IMR-90 (cell line): Measurements from ENCODE around the gene PHLPP2. TPM values are rescaled to one million over a fixed set of nuclear protein-coding genes. Genes with fewer than 3 reads are reported as not detected.
A peak's percentile ranks its signal among the peaks of the same experiment; 100 is the strongest.

Source experiments
- ATAC-seq: fragments of 200-7000 bp; cut with Tn5 transposase; 2 replicates; pipeline ENCODE4 v1.9.1; 2020; ENCODE audit warnings: low read depth, mild to moderate bottlenecking, moderate library complexity
- BruUV-seq: library from RNA; stranded (reverse); fragments of 400-500 nt; replicated peaks from 2 replicates; lab custom pipeline; 2021; lab: Mats Ljungman, UMichigan
- CTCF ChIA-PET: fragments of 300-600 bp; formaldehyde crosslinking; extraction: SDS; loops from one replicate; lab custom pipeline; 2021; ENCODE audit warnings: antibody characterized with exemption; lab: Yijun Ruan, JAX
- POLR2A ChIA-PET: fragments of 300-600 bp; sonication (Branson Sonifier 250); formaldehyde crosslinking; loops from one replicate; lab custom pipeline; 2022; ENCODE audit warnings: antibody characterized with exemption; ENCODE audit not compliant: unreplicated experiment; lab: Charles Lee
- DNase-seq: peaks from one replicate; pipeline ENCODE4 v3.0.0; 2013
- H2AFZ ChIP-seq: replicated peaks from 2 replicates; pipeline ENCODE3; 2013; ENCODE audit warnings: low read length, mild to moderate bottlenecking; ENCODE audit not compliant: poor library complexity
- H2AK5ac ChIP-seq: 2 replicates; pipeline ENCODE4 v1.6.1; 2013; ENCODE audit warnings: low read depth, low read length, inconsistent platforms
- H2AK9ac ChIP-seq: replicated peaks from 2 replicates; pipeline ENCODE3; 2013; ENCODE audit warnings: mild to moderate bottlenecking, low read depth, low read length, moderate library complexity; ENCODE audit not compliant: poor library complexity
- H2BK120ac ChIP-seq: 2 replicates; pipeline ENCODE4 v1.6.1; 2013; ENCODE audit warnings: low read depth, low read length, inconsistent platforms
- H2BK15ac ChIP-seq: 3 replicates; pipeline ENCODE4 v1.6.1; 2013; ENCODE audit warnings: low read depth, low read length, inconsistent platforms
- H2BK20ac ChIP-seq: 2 replicates; pipeline ENCODE4 v1.6.1; 2013; ENCODE audit warnings: low read depth, mild to moderate bottlenecking, inconsistent platforms, low read length, moderate library complexity
- H2BK5ac ChIP-seq: 2 replicates; pipeline ENCODE4 v1.6.1; 2013; ENCODE audit warnings: mild to moderate bottlenecking, low read depth, low read length, inconsistent platforms; ENCODE audit not compliant: poor library complexity, severe bottlenecking
- H3K14ac ChIP-seq: replicated peaks from 2 replicates; pipeline ENCODE4 v1.6.1; 2013; ENCODE audit warnings: low read depth, low read length, inconsistent platforms
- H3K18ac ChIP-seq: 2 replicates; pipeline ENCODE4 v1.6.1; 2013; ENCODE audit warnings: low read depth, low read length, control low read depth
- H3K23ac ChIP-seq: 2 replicates; pipeline ENCODE4 v1.6.1; 2013; ENCODE audit warnings: low read depth, low read length, inconsistent platforms
- H3K27ac ChIP-seq: 2 replicates; pipeline ENCODE4 v1.5.1; 2013; ENCODE audit warnings: mild to moderate bottlenecking, control low read depth, low read length; ENCODE audit not compliant: insufficient read depth
- H3K27me3 ChIP-seq: 2 replicates; pipeline ENCODE4 v1.6.1; 2013; ENCODE audit warnings: low read length; ENCODE audit not compliant: control insufficient read depth, insufficient read depth
- H3K36me3 ChIP-seq: 2 replicates; pipeline ENCODE4 v1.6.1; 2013; ENCODE audit warnings: low read length, mixed read lengths; ENCODE audit not compliant: control insufficient read depth, insufficient read depth
- H3K4ac ChIP-seq: 2 replicates; pipeline ENCODE4 v1.6.1; 2013; ENCODE audit warnings: low read depth, low read length, inconsistent platforms
- H3K4me1 ChIP-seq: 2 replicates; pipeline ENCODE4 v1.6.1; 2013; ENCODE audit warnings: low read length, mixed read lengths; ENCODE audit not compliant: control insufficient read depth, insufficient read depth
- H3K4me2 ChIP-seq: 2 replicates; pipeline ENCODE4 v1.6.1; 2013; ENCODE audit warnings: low read depth, mild to moderate bottlenecking, control low read depth, low read length, moderate library complexity
- H3K4me3 ChIP-seq: 2 replicates; pipeline ENCODE4 v1.5.1; 2013; ENCODE audit warnings: low read depth, mild to moderate bottlenecking, control low read depth, low read length, moderate library complexity; ENCODE audit not compliant: insufficient read depth
- H3K56ac ChIP-seq: 2 replicates; pipeline ENCODE4 v1.6.1; 2013; ENCODE audit warnings: low read length, inconsistent platforms; ENCODE audit not compliant: insufficient read depth; ENCODE audit errors: extremely low read depth
- H3K79me1 ChIP-seq, 2 experiments: 2 replicates each; pipeline ENCODE4 v1.6.1; 2013; ENCODE audit warnings: low read length in 2 of 2, inconsistent platforms in 1 of 2, low read depth in 1 of 2
- H3K9ac ChIP-seq: 2 replicates; pipeline ENCODE4 v1.6.1; 2013; ENCODE audit warnings: low read depth, low read length, control low read depth
- H3K9me1 ChIP-seq: 2 replicates; pipeline ENCODE4 v1.6.1; 2013; ENCODE audit warnings: low read length, inconsistent platforms; ENCODE audit not compliant: insufficient read depth
- H3K9me3 ChIP-seq: 2 replicates; pipeline ENCODE4 v1.6.1; 2013; ENCODE audit warnings: low read length; ENCODE audit not compliant: control insufficient read depth, insufficient read depth
- H4K20me1 ChIP-seq: 2 replicates; pipeline ENCODE4 v1.6.1; 2013; ENCODE audit warnings: low read length, inconsistent platforms; ENCODE audit not compliant: insufficient read depth
- H4K5ac ChIP-seq: 2 replicates; pipeline ENCODE4 v1.6.1; 2013; ENCODE audit warnings: mild to moderate bottlenecking, low read depth, low read length, control low read depth
- H4K8ac ChIP-seq, 2 experiments: 2 replicates each; pipeline ENCODE4 v1.6.1; 2013; ENCODE audit warnings: low read depth in 2 of 2, low read length in 2 of 2, control low read depth in 1 of 2, inconsistent platforms in 1 of 2
- H4K91ac ChIP-seq: 2 replicates; pipeline ENCODE4 v1.6.1; 2013; ENCODE audit warnings: low read depth, low read length, inconsistent platforms; ENCODE audit not compliant: insufficient read depth
- BHLHE40 ChIP-seq: fragments of 150-350 bp; IDR thresholded peaks from 2 replicates; pipeline ENCODE4 v1.6.1; 2016; ENCODE audit warnings: mild to moderate bottlenecking, low read depth, low read length
- CEBPB ChIP-seq: IDR thresholded peaks from 2 replicates; pipeline ENCODE4 v1.6.1; 2012; ENCODE audit warnings: low read depth, low read length, improper control_type of control experiment
- MAZ ChIP-seq: IDR thresholded peaks from 2 replicates; pipeline ENCODE4 v1.6.1; 2012; ENCODE audit warnings: low read depth, mild to moderate bottlenecking, low read length, improper control_type of control experiment, moderate library complexity, borderline replicate concordance
- RAD21 ChIP-seq: IDR thresholded peaks from 2 replicates; pipeline ENCODE4 v1.6.1; 2012; ENCODE audit warnings: low read length, improper control_type of control experiment
- WGBS, 2 experiments: methylation state at CpG; one replicate each; pipeline versions ENCODE4 v1.1.5 to v1.1.7; 2013; ENCODE audit warnings: missing lambda C conversion rate in 2 of 2; ENCODE audit not compliant: insufficient read length in 1 of 2; ENCODE audit errors: extremely low coverage in 2 of 2; 5-methylcytosine and 5-hydroxymethylcytosine counted together
- dilution Hi-C: fragments of 300-500 bp; cut with HindIII; formaldehyde crosslinking; loops from one replicate; pipeline ENCODE4 v1.14.3; 2018; ENCODE audit warnings: low sequenced_read_pairs; ENCODE audit not compliant: unreplicated experiment
- in situ Hi-C: fragments of 300-500 bp; cut with MboI; formaldehyde crosslinking; loops from 3 replicates; pipeline ENCODE4 v1.14.3; 2019; ENCODE audit warnings: low sequenced_read_pairs, inconsistent platforms, mixed read lengths
- intact Hi-C: fragments of 100-400 bp; cut with micrococcal nuclease; formaldehyde crosslinking; loops from 2 replicates; pipeline ENCODE4 v1.10.0; 2022
- polyA plus RNA-seq, 3 experiments: library from polyadenylated mRNA; depleted of rRNA; stranded (reverse); fragments of >200 nt; gene quantifications; 2 replicates each; pipeline ENCODE4 v1.2.3, GENCODE V29; 2012; ENCODE audit warnings: low replicate concordance in 1 of 3
- total RNA-seq: library from RNA; depleted of rRNA; stranded (reverse); fragments of >200 nt; gene quantifications from 2 replicates; pipeline ENCODE4 v1.2.3, GENCODE V29; 2012
- TF ChIP-seq, protein P1 (sequence below): conservative IDR thresholded peaks from 2 replicates; pipeline ENCODE4 v1.5.1; 2012; ENCODE audit warnings: mild to moderate bottlenecking, low read depth, low read length, improper control_type of control experiment
- TF ChIP-seq, protein P2 (sequence below): fragments of 150-350 bp; IDR thresholded peaks from 2 replicates; pipeline ENCODE4 v1.6.1; 2016; ENCODE audit warnings: low read depth, mild to moderate bottlenecking, low read length, moderate library complexity, borderline replicate concordance

Gene PHLPP2
- total and polyA plus RNA-seq, 2 of the 4 experiments (the other 2 are of a cell fraction), result 6.8 to 10.2 TPM

DNA sequence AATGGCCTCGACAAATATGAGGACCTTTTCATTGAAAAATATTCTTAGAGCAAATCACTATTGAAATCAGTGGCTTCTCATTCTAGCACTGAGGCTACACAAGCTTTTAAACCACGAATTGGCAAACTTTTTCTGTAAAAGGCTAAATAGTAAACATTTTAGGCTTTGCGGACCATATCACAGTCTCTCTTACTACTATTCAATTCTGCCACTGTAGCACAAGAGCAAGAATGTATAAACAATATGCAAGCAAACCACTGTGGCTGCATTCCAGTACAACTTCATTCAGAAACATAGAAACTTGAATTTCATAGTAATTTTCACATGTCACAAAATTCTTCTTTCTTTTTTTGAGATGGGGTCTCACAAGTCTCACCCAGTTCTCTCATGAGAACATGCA lies 49.1 kb downstream of the PHLPP2 start:
- Histone ChIP-seq H3K4ac (no peak overlapping the region), H2AFZ (no peak overlapping the region), H3K14ac (no peak overlapping the region), H3K27ac (no peak overlapping the region), H2AK5ac (no peak overlapping the region), H3K4me3 (no peak overlapping the region), H3K79me1 (peaks cover 6% of the 10 kb centered on the region in 2 experiments; a peak in 3 of 4 replicates), H3K27me3 (no peaks in the 10 kb centered on the region), H3K56ac (no peak overlapping the region), H2BK15ac (no peak overlapping the region), H2BK20ac (no peak overlapping the region), H3K36me3 (peaks cover 16% of the 10 kb centered on the region), H3K9me3 (no peaks in the 10 kb centered on the region), H4K20me1 (0 out of 2 replicates have a peak, but pooled peaks cover 4% of the 10 kb centered on the region), H3K9me1 (peaks cover 10% of the 10 kb centered on the region; the same call in 1 of the 2 replicates), H4K5ac (no peak overlapping the region), H3K4me1 (peaks cover 5% of the 10 kb centered on the region), H4K8ac (no peak overlapping the region), H3K18ac (no peak overlapping the region), H2AK9ac (no peak overlapping the region), H3K9ac (no peak overlapping the region), H3K4me2 (no peak overlapping the region), H3K23ac (no peak overlapping the region), H2BK5ac (no peak overlapping the region), H4K91ac (no peak overlapping the region), H2BK120ac (no peak overlapping the region)
- ChIA-PET POLR2A (no interaction called here), CTCF (no interaction called here)
- intact Hi-C loops, result no loop called here
- DNase-seq, result peak; percentile 49
- ATAC-seq, result peak; percentile 87
- BruUV-seq, result no TSS peak
- no CpG with 5 or more reads among the region's 3 CpGs for WGBS, 2 experiments
- dilution Hi-C loops, result no loop called here
- TF ChIP-seq RAD21 (no peak), CEBPB (no peak), MAZ (no peak), BHLHE40 (no peak)
- TF ChIP-seq, protein P1, sequence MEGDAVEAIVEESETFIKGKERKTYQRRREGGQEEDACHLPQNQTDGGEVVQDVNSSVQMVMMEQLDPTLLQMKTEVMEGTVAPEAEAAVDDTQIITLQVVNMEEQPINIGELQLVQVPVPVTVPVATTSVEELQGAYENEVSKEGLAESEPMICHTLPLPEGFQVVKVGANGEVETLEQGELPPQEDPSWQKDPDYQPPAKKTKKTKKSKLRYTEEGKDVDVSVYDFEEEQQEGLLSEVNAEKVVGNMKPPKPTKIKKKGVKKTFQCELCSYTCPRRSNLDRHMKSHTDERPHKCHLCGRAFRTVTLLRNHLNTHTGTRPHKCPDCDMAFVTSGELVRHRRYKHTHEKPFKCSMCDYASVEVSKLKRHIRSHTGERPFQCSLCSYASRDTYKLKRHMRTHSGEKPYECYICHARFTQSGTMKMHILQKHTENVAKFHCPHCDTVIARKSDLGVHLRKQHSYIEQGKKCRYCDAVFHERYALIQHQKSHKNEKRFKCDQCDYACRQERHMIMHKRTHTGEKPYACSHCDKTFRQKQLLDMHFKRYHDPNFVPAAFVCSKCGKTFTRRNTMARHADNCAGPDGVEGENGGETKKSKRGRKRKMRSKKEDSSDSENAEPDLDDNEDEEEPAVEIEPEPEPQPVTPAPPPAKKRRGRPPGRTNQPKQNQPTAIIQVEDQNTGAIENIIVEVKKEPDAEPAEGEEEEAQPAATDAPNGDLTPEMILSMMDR, result no peak
- TF ChIP-seq, protein P2, sequence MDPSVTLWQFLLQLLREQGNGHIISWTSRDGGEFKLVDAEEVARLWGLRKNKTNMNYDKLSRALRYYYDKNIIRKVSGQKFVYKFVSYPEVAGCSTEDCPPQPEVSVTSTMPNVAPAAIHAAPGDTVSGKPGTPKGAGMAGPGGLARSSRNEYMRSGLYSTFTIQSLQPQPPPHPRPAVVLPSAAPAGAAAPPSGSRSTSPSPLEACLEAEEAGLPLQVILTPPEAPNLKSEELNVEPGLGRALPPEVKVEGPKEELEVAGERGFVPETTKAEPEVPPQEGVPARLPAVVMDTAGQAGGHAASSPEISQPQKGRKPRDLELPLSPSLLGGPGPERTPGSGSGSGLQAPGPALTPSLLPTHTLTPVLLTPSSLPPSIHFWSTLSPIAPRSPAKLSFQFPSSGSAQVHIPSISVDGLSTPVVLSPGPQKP, result no peak
- in situ Hi-C loops, result no loop called here
